ENCODE data around the gene GFRA1.

The GFRA1 gene

DNA sequence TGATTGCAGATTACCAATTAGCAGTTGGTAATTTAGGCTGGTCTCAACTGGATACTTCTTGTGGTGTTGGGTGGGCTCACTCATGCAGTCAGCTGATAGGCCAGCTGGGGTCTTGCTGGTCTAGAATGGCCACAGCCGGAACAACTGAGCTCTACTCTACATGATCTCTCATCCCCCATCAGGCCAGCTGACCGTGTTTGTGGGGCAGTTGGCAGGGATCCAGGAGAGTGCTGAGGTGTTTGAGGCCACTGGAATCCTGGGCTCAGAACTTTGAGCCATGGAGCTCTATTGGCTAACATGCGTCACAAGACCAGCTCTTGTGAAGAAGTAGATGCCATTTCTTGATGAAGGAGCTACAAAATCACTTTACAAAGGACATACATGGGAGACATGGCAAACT lies 242.4 kb downstream of the GFRA1 start:
- no peaks in the 10 kb centered on the region for H3K9me3 ChIP-seq (ENCODE audit: insufficient read depth, low read length, severe bottlenecking)
- no peaks in the 10 kb centered on the region for H3K4me1 ChIP-seq (ENCODE audit: insufficient read depth, low read length)
- no peak overlapping the region for H3K9ac ChIP-seq (ENCODE audit: low read depth, low read length)
- TF ChIP-seq, protein P1, sequence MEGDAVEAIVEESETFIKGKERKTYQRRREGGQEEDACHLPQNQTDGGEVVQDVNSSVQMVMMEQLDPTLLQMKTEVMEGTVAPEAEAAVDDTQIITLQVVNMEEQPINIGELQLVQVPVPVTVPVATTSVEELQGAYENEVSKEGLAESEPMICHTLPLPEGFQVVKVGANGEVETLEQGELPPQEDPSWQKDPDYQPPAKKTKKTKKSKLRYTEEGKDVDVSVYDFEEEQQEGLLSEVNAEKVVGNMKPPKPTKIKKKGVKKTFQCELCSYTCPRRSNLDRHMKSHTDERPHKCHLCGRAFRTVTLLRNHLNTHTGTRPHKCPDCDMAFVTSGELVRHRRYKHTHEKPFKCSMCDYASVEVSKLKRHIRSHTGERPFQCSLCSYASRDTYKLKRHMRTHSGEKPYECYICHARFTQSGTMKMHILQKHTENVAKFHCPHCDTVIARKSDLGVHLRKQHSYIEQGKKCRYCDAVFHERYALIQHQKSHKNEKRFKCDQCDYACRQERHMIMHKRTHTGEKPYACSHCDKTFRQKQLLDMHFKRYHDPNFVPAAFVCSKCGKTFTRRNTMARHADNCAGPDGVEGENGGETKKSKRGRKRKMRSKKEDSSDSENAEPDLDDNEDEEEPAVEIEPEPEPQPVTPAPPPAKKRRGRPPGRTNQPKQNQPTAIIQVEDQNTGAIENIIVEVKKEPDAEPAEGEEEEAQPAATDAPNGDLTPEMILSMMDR (IDR thresholded peaks at IDR 0.05; ENCODE audit: borderline replicate concordance, extremely low read depth, low read length, poor library complexity, severe bottlenecking) = no peak
- TF ChIP-seq EZH2 (IDR thresholded peaks at IDR 0.05; ENCODE audit: borderline replicate concordance, low read depth, low read length, severe bottlenecking) = no peak
- no peaks in the 10 kb centered on the region for H3K36me3 ChIP-seq (ENCODE audit: insufficient read depth, low read length)
- H3K27ac ChIP-seq (ENCODE audit: low read length) = no peak overlapping the region
- H4K20me1 ChIP-seq (ENCODE audit: insufficient read depth, low read length) = no peaks in the 10 kb centered on the region
- no peak for ATAC-seq (ENCODE audit: insufficient read depth, low read depth)
- no peak for DNase-seq
- H3K4me3 ChIP-seq (ENCODE audit: low read depth in 1 of 2, low read length in 2 of 2) = no peak overlapping the region
- no peak overlapping the region for H3K4me2 ChIP-seq (ENCODE audit: insufficient read depth, low read length)
- no peak overlapping the region for H2AFZ ChIP-seq (ENCODE audit: low read depth, low read length)
- no peaks in the 10 kb centered on the region for H3K79me2 ChIP-seq (ENCODE audit: insufficient read depth, low read length)
- H3K27me3 ChIP-seq (ENCODE audit: insufficient read depth, low read length, poor library complexity) = no peaks in the 10 kb centered on the region

DNA sequence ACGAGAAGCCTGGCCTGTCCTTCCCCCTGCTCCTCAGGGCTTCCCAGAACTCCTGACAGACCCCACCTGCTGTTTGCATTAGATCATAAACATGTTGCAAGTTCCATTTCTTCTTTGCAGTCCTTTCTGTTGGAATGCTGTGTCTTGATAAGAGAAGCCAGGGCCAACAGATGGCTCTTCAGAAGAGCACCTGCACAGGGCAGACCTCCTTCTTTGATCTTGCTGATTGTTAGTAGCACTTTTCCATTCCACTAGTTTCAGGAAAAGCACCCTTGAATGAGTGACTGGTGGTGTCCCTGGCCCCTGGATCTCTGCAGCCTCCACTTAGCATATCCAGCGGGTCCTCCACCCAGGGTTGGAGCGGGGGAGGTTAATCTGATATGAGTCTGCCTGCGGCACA lies 243.2 kb downstream of the GFRA1 start:
- H3K4me3 ChIP-seq (ENCODE audit: low read depth in 1 of 2, low read length in 2 of 2) = no peak overlapping the region
- TF ChIP-seq EZH2 (IDR thresholded peaks at IDR 0.05; ENCODE audit: borderline replicate concordance, low read depth, low read length, severe bottlenecking) = no peak
- TF ChIP-seq, protein P1 (IDR thresholded peaks at IDR 0.05; ENCODE audit: borderline replicate concordance, extremely low read depth, low read length, poor library complexity, severe bottlenecking) = no peak

DNA sequence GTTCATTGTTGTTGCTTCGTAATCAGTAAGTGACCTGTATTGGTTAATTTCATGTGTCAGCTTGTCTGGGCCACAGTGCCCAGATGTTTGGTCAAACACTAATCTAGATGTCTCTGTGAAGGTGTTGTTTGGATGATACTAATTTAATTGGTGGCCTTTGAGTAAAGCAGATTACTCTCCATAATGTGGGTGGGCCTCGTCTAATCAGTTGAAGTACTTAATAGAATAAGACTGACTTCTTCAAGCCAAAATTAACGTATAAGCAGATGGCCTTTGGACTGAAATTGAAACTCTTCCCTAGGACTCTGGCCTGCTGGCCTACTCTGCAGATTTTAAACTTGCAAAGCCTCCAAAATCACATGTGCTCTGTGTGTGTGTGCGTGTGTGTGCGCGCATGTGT lies 245.7 kb downstream of the GFRA1 start:
- ATAC-seq (ENCODE audit: insufficient read depth, low read depth) = no peak
- Histone ChIP-seq H3K9ac (ENCODE audit: low read depth, low read length) (no peak overlapping the region), H3K4me3 (ENCODE audit: low read depth in 1 of 2, low read length in 2 of 2) (no peak overlapping the region)

More for the DNA sequence above, 243.2 kb downstream of the GFRA1 start:
- no peaks in the 10 kb centered on the region for H4K20me1 ChIP-seq (ENCODE audit: insufficient read depth, low read length)
- no peaks in the 10 kb centered on the region for H3K9me3 ChIP-seq (ENCODE audit: insufficient read depth, low read length, severe bottlenecking)
- no peak overlapping the region for H3K4me2 ChIP-seq (ENCODE audit: insufficient read depth, low read length)
- no peak overlapping the region for H2AFZ ChIP-seq (ENCODE audit: low read depth, low read length)
- ATAC-seq (ENCODE audit: insufficient read depth, low read depth) (no peak), DNase-seq (no peak)
- H3K27ac ChIP-seq (ENCODE audit: low read length) = no peak overlapping the region
- H3K4me1 ChIP-seq (ENCODE audit: insufficient read depth, low read length) = no peaks in the 10 kb centered on the region
- H3K9ac ChIP-seq (ENCODE audit: low read depth, low read length) = no peak overlapping the region
- H3K79me2 ChIP-seq (ENCODE audit: insufficient read depth, low read length) = no peaks in the 10 kb centered on the region
- H3K36me3 ChIP-seq (ENCODE audit: insufficient read depth, low read length) = no peaks in the 10 kb centered on the region
- H3K27me3 ChIP-seq (ENCODE audit: insufficient read depth, low read length, poor library complexity) = no peaks in the 10 kb centered on the region

More for the DNA sequence above, 245.7 kb downstream of the GFRA1 start:
- Histone ChIP-seq H2AFZ (ENCODE audit: low read depth, low read length) (no peak overlapping the region), H3K27ac (ENCODE audit: low read length) (no peak overlapping the region), H4K20me1 (ENCODE audit: insufficient read depth, low read length) (no peaks in the 10 kb centered on the region), H3K9me3 (ENCODE audit: insufficient read depth, low read length, severe bottlenecking) (no peaks in the 10 kb centered on the region), H3K4me1 (ENCODE audit: insufficient read depth, low read length) (no peaks in the 10 kb centered on the region), H3K36me3 (ENCODE audit: insufficient read depth, low read length) (no peaks in the 10 kb centered on the region), H3K4me2 (ENCODE audit: insufficient read depth, low read length) (no peak overlapping the region), H3K27me3 (ENCODE audit: insufficient read depth, low read length, poor library complexity) (no peaks in the 10 kb centered on the region), H3K79me2 (ENCODE audit: insufficient read depth, low read length) (no peaks in the 10 kb centered on the region)
- TF ChIP-seq, protein P1 (IDR thresholded peaks at IDR 0.05; ENCODE audit: borderline replicate concordance, extremely low read depth, low read length, poor library complexity, severe bottlenecking) = no peak
- no peak for TF ChIP-seq EZH2 (IDR thresholded peaks at IDR 0.05; ENCODE audit: borderline replicate concordance, low read depth, low read length, severe bottlenecking)
- DNase-seq = no peak
